HCT116 (cell line): ENCODE results near the gene RAB26.
"Not testable (repeated sequence)": the region's sequence is repeated elsewhere in the genome, so short reads cannot be mapped to it uniquely, and the experiment has no call there.

Source experiments
- EZH2 ChIP-seq: fragments of 200-600 bp; sonication (generic); IDR thresholded peaks from 2 replicates; pipeline ENCODE4 v1.6.1; 2017; ENCODE audit warnings: antibody characterized with exemption, mixed run types
- JUND ChIP-seq: IDR thresholded peaks from 2 replicates; pipeline ENCODE4 v1.6.1; 2012
- MAX ChIP-seq: IDR thresholded peaks from 2 replicates; pipeline ENCODE4 v1.6.1; 2012
- POLR2A ChIP-seq: IDR thresholded peaks from 2 replicates; pipeline ENCODE4 v1.7.0; 2011; ENCODE audit warnings: borderline replicate concordance; ENCODE audit not compliant: insufficient read depth, insufficient read length; ENCODE audit errors: extremely low read depth
- POLR2AphosphoS5 ChIP-seq: IDR thresholded peaks from 2 replicates; pipeline ENCODE4 v1.6.1; 2011; ENCODE audit warnings: mild to moderate bottlenecking, low read depth, low read length, moderate library complexity
- RAD21 ChIP-seq: IDR thresholded peaks from 2 replicates; pipeline ENCODE4 v1.6.1; 2012; ENCODE audit warnings: low read depth, mild to moderate bottlenecking
- ZFX ChIP-seq: fragments of 450-650 bp; IDR thresholded peaks from 2 replicates; pipeline ENCODE4 v1.6.1; 2017
- TF ChIP-seq, protein P1 (sequence below), 3 experiments: fragments of 200-600 bp in 1 of 3; sonication (generic) in 1 of 3; IDR thresholded peaks in 2 of 3; conservative IDR thresholded peaks in 1 of 3; 2 replicates each; pipeline ENCODE4 v1.5.1; 2012 to 2017; ENCODE audit warnings: low read depth in 2 of 3, low read length in 2 of 3, antibody characterized with exemption in 1 of 3, borderline replicate concordance in 1 of 3, control low read depth in 1 of 3, mild to moderate bottlenecking in 1 of 3, mixed read lengths in 1 of 3, mixed run types in 1 of 3, moderate library complexity in 1 of 3; ENCODE audit not compliant: insufficient read depth in 1 of 3
- TF ChIP-seq, protein P2 (sequence below): IDR thresholded peaks from 2 replicates; pipeline ENCODE4 v1.6.1; 2012; ENCODE audit warnings: low read depth
- TF ChIP-seq, protein P3 (sequence below): IDR thresholded peaks from 2 replicates; pipeline ENCODE4 v1.6.1; 2012

DNA sequence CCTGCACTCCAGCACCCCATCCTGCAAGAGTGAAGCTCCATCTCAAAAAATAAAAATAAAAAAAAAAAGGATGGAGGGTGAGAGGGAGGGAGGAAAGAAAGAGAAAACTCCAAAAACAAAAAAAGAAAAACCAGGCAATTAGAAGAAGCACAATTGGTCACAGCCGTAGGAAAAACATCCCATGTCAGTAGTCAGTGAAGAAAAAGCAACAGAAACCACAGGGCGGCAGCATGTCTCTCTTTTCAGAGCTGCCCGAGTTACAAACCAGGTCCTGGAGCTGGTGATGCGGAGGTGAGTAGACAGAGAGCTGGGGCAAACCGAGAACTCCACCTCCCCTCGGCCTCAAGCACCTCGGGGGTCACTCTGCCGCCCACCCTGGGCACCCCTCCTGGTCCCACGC lies 27.1 kb upstream of the RAB26 start:
- TF ChIP-seq, protein P1, sequence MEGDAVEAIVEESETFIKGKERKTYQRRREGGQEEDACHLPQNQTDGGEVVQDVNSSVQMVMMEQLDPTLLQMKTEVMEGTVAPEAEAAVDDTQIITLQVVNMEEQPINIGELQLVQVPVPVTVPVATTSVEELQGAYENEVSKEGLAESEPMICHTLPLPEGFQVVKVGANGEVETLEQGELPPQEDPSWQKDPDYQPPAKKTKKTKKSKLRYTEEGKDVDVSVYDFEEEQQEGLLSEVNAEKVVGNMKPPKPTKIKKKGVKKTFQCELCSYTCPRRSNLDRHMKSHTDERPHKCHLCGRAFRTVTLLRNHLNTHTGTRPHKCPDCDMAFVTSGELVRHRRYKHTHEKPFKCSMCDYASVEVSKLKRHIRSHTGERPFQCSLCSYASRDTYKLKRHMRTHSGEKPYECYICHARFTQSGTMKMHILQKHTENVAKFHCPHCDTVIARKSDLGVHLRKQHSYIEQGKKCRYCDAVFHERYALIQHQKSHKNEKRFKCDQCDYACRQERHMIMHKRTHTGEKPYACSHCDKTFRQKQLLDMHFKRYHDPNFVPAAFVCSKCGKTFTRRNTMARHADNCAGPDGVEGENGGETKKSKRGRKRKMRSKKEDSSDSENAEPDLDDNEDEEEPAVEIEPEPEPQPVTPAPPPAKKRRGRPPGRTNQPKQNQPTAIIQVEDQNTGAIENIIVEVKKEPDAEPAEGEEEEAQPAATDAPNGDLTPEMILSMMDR (IDR thresholded peaks at IDR 0.05 in 2 of 3, conservative IDR thresholded peaks at IDR 0.05 in 1 of 3; ENCODE audit: borderline replicate concordance in 1 of 3, insufficient read depth in 1 of 3, low read depth in 2 of 3, low read length in 2 of 3): not testable (repeated sequence)
- not testable (repeated sequence) for TF ChIP-seq RAD21, POLR2AphosphoS5, JUND, EZH2, MAX, ZFX, POLR2A
- TF ChIP-seq, protein P2, sequence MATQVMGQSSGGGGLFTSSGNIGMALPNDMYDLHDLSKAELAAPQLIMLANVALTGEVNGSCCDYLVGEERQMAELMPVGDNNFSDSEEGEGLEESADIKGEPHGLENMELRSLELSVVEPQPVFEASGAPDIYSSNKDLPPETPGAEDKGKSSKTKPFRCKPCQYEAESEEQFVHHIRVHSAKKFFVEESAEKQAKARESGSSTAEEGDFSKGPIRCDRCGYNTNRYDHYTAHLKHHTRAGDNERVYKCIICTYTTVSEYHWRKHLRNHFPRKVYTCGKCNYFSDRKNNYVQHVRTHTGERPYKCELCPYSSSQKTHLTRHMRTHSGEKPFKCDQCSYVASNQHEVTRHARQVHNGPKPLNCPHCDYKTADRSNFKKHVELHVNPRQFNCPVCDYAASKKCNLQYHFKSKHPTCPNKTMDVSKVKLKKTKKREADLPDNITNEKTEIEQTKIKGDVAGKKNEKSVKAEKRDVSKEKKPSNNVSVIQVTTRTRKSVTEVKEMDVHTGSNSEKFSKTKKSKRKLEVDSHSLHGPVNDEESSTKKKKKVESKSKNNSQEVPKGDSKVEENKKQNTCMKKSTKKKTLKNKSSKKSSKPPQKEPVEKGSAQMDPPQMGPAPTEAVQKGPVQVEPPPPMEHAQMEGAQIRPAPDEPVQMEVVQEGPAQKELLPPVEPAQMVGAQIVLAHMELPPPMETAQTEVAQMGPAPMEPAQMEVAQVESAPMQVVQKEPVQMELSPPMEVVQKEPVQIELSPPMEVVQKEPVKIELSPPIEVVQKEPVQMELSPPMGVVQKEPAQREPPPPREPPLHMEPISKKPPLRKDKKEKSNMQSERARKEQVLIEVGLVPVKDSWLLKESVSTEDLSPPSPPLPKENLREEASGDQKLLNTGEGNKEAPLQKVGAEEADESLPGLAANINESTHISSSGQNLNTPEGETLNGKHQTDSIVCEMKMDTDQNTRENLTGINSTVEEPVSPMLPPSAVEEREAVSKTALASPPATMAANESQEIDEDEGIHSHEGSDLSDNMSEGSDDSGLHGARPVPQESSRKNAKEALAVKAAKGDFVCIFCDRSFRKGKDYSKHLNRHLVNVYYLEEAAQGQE: not testable (repeated sequence)
- TF ChIP-seq, protein P3, sequence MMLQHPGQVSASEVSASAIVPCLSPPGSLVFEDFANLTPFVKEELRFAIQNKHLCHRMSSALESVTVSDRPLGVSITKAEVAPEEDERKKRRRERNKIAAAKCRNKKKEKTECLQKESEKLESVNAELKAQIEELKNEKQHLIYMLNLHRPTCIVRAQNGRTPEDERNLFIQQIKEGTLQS: not testable (repeated sequence)
